Heart left ventricle (tissue), 16 donors: ENCODE measurements around the gene RFXANK. TPM values are rescaled to one million over a fixed set of nuclear protein-coding genes. Genes with fewer than 3 reads are reported as not detected.

ENCODE experiments used
- ATAC-seq, 4 donors: fragments of 200-7000 bp; cut with Tn5 transposase; one replicate each; pipeline ENCODE4 v1.9.1; 2020 to 2022; ENCODE audit warnings: moderate library complexity in 4 of 4, mild to moderate bottlenecking in 3 of 4, moderate number of reproducible peaks in 1 of 4
- DNase-seq, 5 donors: peaks; one replicate each; pipeline ENCODE4 v3.0.0-alpha.2; 2020
- H3K27ac ChIP-seq, 12 donors: fragments of 200-600 bp; sonication (generic) in 4 of 12; one replicate each; pipeline versions ENCODE4 v1.5.0 to v1.8.0; 2016 to 2022; ENCODE audit warnings: mild to moderate bottlenecking in 2 of 12
- H3K27me3 ChIP-seq, 9 donors: fragments of 200-600 bp; sonication (generic) in 2 of 9; one replicate each; pipeline versions ENCODE4 v1.5.1 to v1.8.0; 2016 to 2022; ENCODE audit warnings: mild to moderate bottlenecking in 3 of 9
- H3K36me3 ChIP-seq, 9 donors: fragments of 200-600 bp; sonication (generic) in 2 of 9; one replicate each; pipeline versions ENCODE4 v1.5.0 to v1.8.0; 2018 to 2022; ENCODE audit warnings: mild to moderate bottlenecking in 2 of 9
- H3K4me1 ChIP-seq, 12 donors: fragments of 200-600 bp; sonication (generic) in 4 of 12; one replicate each; pipeline versions ENCODE4 v1.5.0 to v1.8.0; 2016 to 2022; ENCODE audit warnings: mild to moderate bottlenecking in 3 of 12
- H3K4me3 ChIP-seq, 12 donors: fragments of 200-600 bp; sonication (generic) in 4 of 12; one replicate each; pipeline versions ENCODE4 v1.5.0 to v1.8.0; 2017 to 2022; ENCODE audit warnings: mild to moderate bottlenecking in 9 of 12, moderate library complexity in 4 of 12
- H3K9me3 ChIP-seq, 12 donors: fragments of 200-600 bp; sonication (generic) in 4 of 12; one replicate each; pipeline versions ENCODE4 v1.5.0 to v1.8.0; 2016 to 2022; ENCODE audit warnings: mild to moderate bottlenecking in 1 of 12
- CTCF ChIP-seq, 12 donors: fragments of 200-600 bp; sonication (generic) in 4 of 12; IDR thresholded peaks; one replicate each; pipeline versions ENCODE4 v1.5.0 to v1.8.0; 2018 to 2022; ENCODE audit warnings: antibody characterized with exemption in 12 of 12, mild to moderate bottlenecking in 5 of 12
- POLR2A ChIP-seq, 2 donors: fragments of 450-650 bp; IDR thresholded peaks; one replicate each; pipeline ENCODE4 v1.6.1; 2017; ENCODE audit warnings: antibody characterized with exemption in 2 of 2, mild to moderate bottlenecking in 2 of 2, moderate library complexity in 2 of 2
- WGBS, 4 donors: extraction: QIAGEN DNeasy Blood & Tissue Kit in 2 of 4; methylation state at CpG; one replicate each; pipeline versions ENCODE4 v1.1.5 to v1.1.7; 2013 to 2018; 5-methylcytosine and 5-hydroxymethylcytosine counted together
- intact Hi-C, 10 donors: fragments of 100-400 bp; cut with DNase I; formaldehyde crosslinking; loops; one replicate each; pipeline versions ENCODE4 v1.11.1 to v1.14.2; 2022
- polyA plus RNA-seq, 2 donors: library from polyadenylated mRNA; stranded (reverse); fragments of 200-250 nt; gene quantifications; one replicate each; pipeline ENCODE4 v1.2.3, GENCODE V29; 2013
- total RNA-seq, 9 donors: library from RNA; depleted of rRNA in 2 of 9; stranded (reverse); fragments of >200 nt in 2 of 9; fragmentation: NEBNext Ultra II Directional in 3 of 9; extraction: Animal tissue kit (Norgen Biotek cat#: 25700) in 3 of 9; gene quantifications; one replicate each; pipeline versions ENCODE4 v1.1.0 to v1.2.4, GENCODE V29; 2016 to 2023
- donor health status: ischemic (EF 13 %, LVEDD 7.1; RV severe dilation, severe dysfunction).
- donor health status: healthy with polysubstance abuse.
- donor health status: DM: no; HTN: yes; CAD: no.
- donor health status: DM: no; HTN: no; CAD: no.
- donor health status: ischemic (EF 25% LVEDD 6.9; RV normal size, moderate dysfunction).
- donor health status: ischemic (EF 25% LVEDD 5.7; RV mildly dilated, moderate dysfunction).
- donor health status: healthy.
- donor health status: DM: yes; HTN: yes; CAD: no.
- donor health status: ischemic (EF 35%, LVEDD 5.7; RV mildly dilated, moderate dysfunction).
- donor health status: nonischemic (EF 11% LVEDD 7.7; RV severe dilation, severe dysfunction).
- donor health status: DM: yes; HTN: yes; CAD: no.
- donor health status: PGD.
- donor health status: ischemic (EF 29% LVEDD 5.4; RV normal size, mild dysfunction).
- donor health status: nonischemic (EF 23%, LVEDD 6.1; RV moderate dilation, normal function).

RFXANK gene
- total and polyA plus RNA-seq, 11 donors: 26.5 to 71.9 (median 42.3) TPM

GRCh38 chr19:19149435-19149834 is 42.6 kb upstream of the RFXANK start:
- Histone ChIP-seq H3K4me3 (no peak overlapping the region), H3K36me3 (peaks cover 0 to 25% (median 7%) of the 10 kb centered on the region in 9 donors), H3K27ac (no peak overlapping the region), H3K4me1 (peaks cover 0 to 7% (median 3%) of the 10 kb centered on the region in 12 donors), H3K27me3 (no peaks in the 10 kb centered on the region), H3K9me3 (peaks cover 0 to 4% (median 0%) of the 10 kb centered on the region in 12 donors)
- no peak for DNase-seq
- no peak for ATAC-seq
- WGBS, 4 donors: 89 to 94% (median 92%) methylated on average over 2 of the region's 2 CpGs
- intact Hi-C loops: loop anchor here in 6 of 10 donors (5.0 to 10.0 kb wide), 5 partner anchors 193 to 343 kb away; no protein-coding TSS in a partner anchor
- TF ChIP-seq CTCF (IDR thresholded peaks at IDR 0.05) (no peak), POLR2A (IDR thresholded peaks at IDR 0.05) (no peak)

- no peak for TF ChIP-seq POLR2A (IDR thresholded peaks at IDR 0.05)
- no peak for TF ChIP-seq CTCF (IDR thresholded peaks at IDR 0.05)
- intact Hi-C loops: no loop called here
- no peaks in the 10 kb centered on the region for H3K4me1 ChIP-seq
- DNase-seq (no peak), ATAC-seq (no peak)
- H3K36me3 ChIP-seq: peaks cover 0 to 30% (median 10%) of the 10 kb centered on the region in 9 donors
- H3K4me3 ChIP-seq: no peak overlapping the region
- no peaks in the 10 kb centered on the region for H3K27me3 ChIP-seq
- WGBS, 4 donors: 78 to 80% (median 79%) methylated on average over 11 of the region's 11 CpGs
- peaks cover 0 to 4% (median 0%) of the 10 kb centered on the region in 12 donors for H3K9me3 ChIP-seq
- no peak overlapping the region for H3K27ac ChIP-seq
Observed at GRCh38 chr19:19151418-19151817, 40.6 kb upstream of the RFXANK start.

GRCh38 chr19:19152668-19153384 is 39.2 kb upstream of the RFXANK start:
- DNase-seq (peak in 2 of 5 donors; percentile 34 to 50), ATAC-seq (peak in 3 of 4 donors; percentile 16 to 33 (median 26))
- Histone ChIP-seq H3K4me3 (no peak overlapping the region), H3K36me3 (peaks cover 0 to 25% (median 6%) of the 10 kb centered on the region in 9 donors), H3K27me3 (no peaks in the 10 kb centered on the region), H3K27ac (peak overlapping the region in 3 of 12 donors; percentile 34 to 53 (median 37)), H3K9me3 (no peaks in the 10 kb centered on the region), H3K4me1 (no peaks in the 10 kb centered on the region)
- intact Hi-C loops: no loop called here
- 65 to 67% (median 66%) methylated on average over 11 to 13 of the region's 13 CpGs for WGBS, 4 donors
- TF ChIP-seq POLR2A (IDR thresholded peaks at IDR 0.05): no peak
- TF ChIP-seq CTCF (IDR thresholded peaks at IDR 0.05): no peak

GRCh38 chr19:19154768-19155494 is 37.1 kb upstream of the RFXANK start:
- intact Hi-C loops: no loop called here
- ATAC-seq (no peak), DNase-seq (no peak)
- Histone ChIP-seq H3K9me3 (no peaks in the 10 kb centered on the region), H3K27me3 (no peaks in the 10 kb centered on the region), H3K4me3 (no peak overlapping the region), H3K4me1 (no peaks in the 10 kb centered on the region), H3K27ac (no peak overlapping the region), H3K36me3 (peaks cover 0 to 10% (median 0%) of the 10 kb centered on the region in 9 donors)
- TF ChIP-seq CTCF (IDR thresholded peaks at IDR 0.05) (no peak), POLR2A (IDR thresholded peaks at IDR 0.05) (no peak)
- WGBS, 4 donors: 88 to 96% (median 92%) methylated on average over 5 to 6 of the region's 6 CpGs
